Measurements from ENCODE around the gene HDC.

HDC gene

GRCh38 chr15:50244153-50244552, 21.4 kb downstream of the HDC start:
- Histone ChIP-seq H3K4me3 (ENCODE audit: low read depth in 1 of 2, low read length in 1 of 2) (no peak overlapping the region), H3K27ac (no peak overlapping the region), H3K4me1 (ENCODE audit: control insufficient read depth in 1 of 2, insufficient read depth in 1 of 2, low read depth in 1 of 2, low read length in 1 of 2) (peaks cover 22 to 28% of the 10 kb centered on the region in 2 experiments), H3K9me3 (no peaks in the 10 kb centered on the region), H3K27me3 (no peaks in the 10 kb centered on the region), H3K36me3 (no peaks in the 10 kb centered on the region)
- TF ChIP-seq CTCF (IDR thresholded peaks at IDR 0.05): no peak

GRCh38 chr15:50241684-50242450, 23.7 kb downstream of the HDC start:
- no peaks in the 10 kb centered on the region for H3K9me3 ChIP-seq
- H3K36me3 ChIP-seq: peaks cover 2% of the 10 kb centered on the region
- H3K4me3 ChIP-seq (ENCODE audit: low read depth in 1 of 2, low read length in 1 of 2): no peak overlapping the region
- peaks cover 0 to 5% of the 10 kb centered on the region in 2 experiments for H3K4me1 ChIP-seq (ENCODE audit: control insufficient read depth in 1 of 2, insufficient read depth in 1 of 2, low read depth in 1 of 2, low read length in 1 of 2)
- no peak for TF ChIP-seq CTCF (IDR thresholded peaks at IDR 0.05)
- no peaks in the 10 kb centered on the region for H3K27me3 ChIP-seq
- H3K27ac ChIP-seq: no peak overlapping the region

- Histone ChIP-seq H3K9me3 (no peaks in the 10 kb centered on the region), H3K4me1 (ENCODE audit: control insufficient read depth in 1 of 2, insufficient read depth in 1 of 2, low read depth in 1 of 2, low read length in 1 of 2) (peaks cover 20 to 23% of the 10 kb centered on the region in 2 experiments), H3K27me3 (no peaks in the 10 kb centered on the region), H3K27ac (no peak overlapping the region), H3K36me3 (peaks cover 8% of the 10 kb centered on the region), H3K4me3 (ENCODE audit: low read depth in 1 of 2, low read length in 1 of 2) (no peak overlapping the region)
- no peak for TF ChIP-seq CTCF (IDR thresholded peaks at IDR 0.05)
Measured at GRCh38 chr15:50238255-50238654, 27.3 kb downstream of the HDC start.

GRCh38 chr15:50236433-50236832, 29.1 kb downstream of the HDC start:
- no peak overlapping the region for H3K4me3 ChIP-seq (ENCODE audit: low read depth in 1 of 2, low read length in 1 of 2)
- no peak for TF ChIP-seq CTCF (IDR thresholded peaks at IDR 0.05)
- no peaks in the 10 kb centered on the region for H3K27me3 ChIP-seq
- H3K27ac ChIP-seq: no peak overlapping the region
- peaks cover 29 to 33% of the 10 kb centered on the region in 2 experiments for H3K4me1 ChIP-seq (ENCODE audit: control insufficient read depth in 1 of 2, insufficient read depth in 1 of 2, low read depth in 1 of 2, low read length in 1 of 2)
- peaks cover 8% of the 10 kb centered on the region for H3K36me3 ChIP-seq
- H3K9me3 ChIP-seq: no peaks in the 10 kb centered on the region

GRCh38 chr15:50235794-50236193, 29.7 kb downstream of the HDC start:
- Histone ChIP-seq H3K27ac (no peak overlapping the region), H3K27me3 (no peaks in the 10 kb centered on the region), H3K4me1 (ENCODE audit: control insufficient read depth in 1 of 2, insufficient read depth in 1 of 2, low read depth in 1 of 2, low read length in 1 of 2) (peaks cover 29 to 33% of the 10 kb centered on the region in 2 experiments), H3K4me3 (ENCODE audit: low read depth in 1 of 2, low read length in 1 of 2) (no peak overlapping the region), H3K36me3 (peaks cover 8% of the 10 kb centered on the region), H3K9me3 (no peaks in the 10 kb centered on the region)
- no peak for TF ChIP-seq CTCF (IDR thresholded peaks at IDR 0.05)
